ENCODE measurements around the gene STEAP3. TPM values are rescaled to one million over a fixed set of nuclear protein-coding genes. Genes with fewer than 3 reads are reported as not detected.

Gene STEAP3
- total RNA-seq, 1 experiment from 2014 or later, result 32.3 TPM

GRCh38 chr2:119265693-119266066 is 42.0 kb downstream of the STEAP3 start (continued):
- TF ChIP-seq CTCF (IDR thresholded peaks at IDR 0.05 in 2 of 3, conservative IDR thresholded peaks at IDR 0.05 in 1 of 3; ENCODE audit: borderline replicate concordance in 1 of 3, insufficient read depth in 1 of 3, low read depth in 2 of 3, low read length in 2 of 3) (no peak), TCF7L2 (IDR thresholded peaks at IDR 0.05; ENCODE audit: borderline replicate concordance, extremely low read depth, insufficient read depth, insufficient read length) (no peak), SIN3A (IDR thresholded peaks at IDR 0.05; ENCODE audit: low read depth) (no peak)

DNA sequence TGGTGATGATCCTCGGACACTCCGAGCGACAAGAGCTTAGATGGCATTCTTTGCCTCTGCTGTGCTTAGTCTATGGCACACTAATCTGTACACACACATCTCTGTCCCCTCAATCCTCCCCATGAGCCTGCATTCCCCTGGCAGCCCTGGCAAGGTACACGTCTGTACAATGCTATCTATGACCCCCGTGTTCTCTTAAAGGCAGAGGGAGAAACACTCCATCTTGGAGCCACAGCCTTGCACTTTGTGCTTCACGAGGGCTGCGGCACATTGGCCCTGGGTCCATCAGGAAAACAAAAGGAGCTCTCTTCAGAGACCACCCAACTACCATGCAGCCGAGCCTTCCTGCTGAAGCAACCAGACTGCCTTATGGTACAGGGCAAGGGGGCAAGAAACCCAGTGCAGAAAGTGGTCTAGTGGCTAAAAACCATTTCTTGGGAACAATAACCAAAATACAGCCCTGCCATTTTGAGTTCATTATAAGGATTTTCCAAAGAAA is 42.5 kb downstream of the STEAP3 start:
- Histone ChIP-seq H3K9ac (ENCODE audit: low read length) (no peak overlapping the region), H3K4me3 (replicated peaks in 1 of 2; ENCODE audit: low read depth in 1 of 2, low read length in 2 of 2) (no peak overlapping the region), H3K79me2 (ENCODE audit: insufficient read depth, low read length) (no peaks in the 10 kb centered on the region), H3K9me2 (ENCODE audit: insufficient read depth) (no peaks in the 10 kb centered on the region), H3K9me3 (ENCODE audit: control insufficient read depth in 1 of 2, insufficient read depth in 1 of 2, low read depth in 1 of 2, low read length in 2 of 2) (no peaks in the 10 kb centered on the region), H3K27ac (ENCODE audit: low read depth, low read length) (no peak overlapping the region), H2AFZ (ENCODE audit: low read depth, low read length, poor library complexity, severe bottlenecking) (no peak overlapping the region), H3K4me1 (ENCODE audit: control insufficient read depth in 1 of 2, insufficient read depth in 2 of 2, low read length in 2 of 2) (no peaks in the 10 kb centered on the region), H3K4me2 (ENCODE audit: low read length) (no peak overlapping the region), H3K36me3 (ENCODE audit: control insufficient read depth in 1 of 2, insufficient read depth in 2 of 2, low read length in 2 of 2) (peaks cover 2 to 5% of the 10 kb centered on the region in 2 experiments; a peak in 1 of 4 replicates), H3K27me3 (ENCODE audit: insufficient read depth, low read length) (no peaks in the 10 kb centered on the region), H4K20me1 (ENCODE audit: insufficient read depth) (no peaks in the 10 kb centered on the region)
- RAD21 ChIA-PET (ENCODE audit: low non-redundant PET in 1 of 2, low total read pairs in 2 of 2, uncharacterized antibody in 2 of 2, unreplicated experiment in 2 of 2), result no interaction called here
- intact Hi-C loops (cut with micrococcal nuclease), result no loop called here
- no peak for DNase-seq (ENCODE audit: low read depth, low spot score)
- CTCF ChIA-PET, result interaction anchor here (1.0 to 1.8 kb wide), 2 partner anchors 17 to 384 kb away, joined by 3 to 6 read pairs; no protein-coding TSS in a partner anchor
- no TSS peak for BruUV-seq (replicated peaks)
- POLR2A ChIA-PET, result no interaction called here
- no peak for ATAC-seq
- TF ChIP-seq FOSL1 (IDR thresholded peaks at IDR 0.05; ENCODE audit: low read depth), result no peak
- no peak for TF ChIP-seq POLR2A (IDR thresholded peaks at IDR 0.05; ENCODE audit: borderline replicate concordance, extremely low read depth, insufficient read depth, insufficient read length)
- TF ChIP-seq, protein P1, sequence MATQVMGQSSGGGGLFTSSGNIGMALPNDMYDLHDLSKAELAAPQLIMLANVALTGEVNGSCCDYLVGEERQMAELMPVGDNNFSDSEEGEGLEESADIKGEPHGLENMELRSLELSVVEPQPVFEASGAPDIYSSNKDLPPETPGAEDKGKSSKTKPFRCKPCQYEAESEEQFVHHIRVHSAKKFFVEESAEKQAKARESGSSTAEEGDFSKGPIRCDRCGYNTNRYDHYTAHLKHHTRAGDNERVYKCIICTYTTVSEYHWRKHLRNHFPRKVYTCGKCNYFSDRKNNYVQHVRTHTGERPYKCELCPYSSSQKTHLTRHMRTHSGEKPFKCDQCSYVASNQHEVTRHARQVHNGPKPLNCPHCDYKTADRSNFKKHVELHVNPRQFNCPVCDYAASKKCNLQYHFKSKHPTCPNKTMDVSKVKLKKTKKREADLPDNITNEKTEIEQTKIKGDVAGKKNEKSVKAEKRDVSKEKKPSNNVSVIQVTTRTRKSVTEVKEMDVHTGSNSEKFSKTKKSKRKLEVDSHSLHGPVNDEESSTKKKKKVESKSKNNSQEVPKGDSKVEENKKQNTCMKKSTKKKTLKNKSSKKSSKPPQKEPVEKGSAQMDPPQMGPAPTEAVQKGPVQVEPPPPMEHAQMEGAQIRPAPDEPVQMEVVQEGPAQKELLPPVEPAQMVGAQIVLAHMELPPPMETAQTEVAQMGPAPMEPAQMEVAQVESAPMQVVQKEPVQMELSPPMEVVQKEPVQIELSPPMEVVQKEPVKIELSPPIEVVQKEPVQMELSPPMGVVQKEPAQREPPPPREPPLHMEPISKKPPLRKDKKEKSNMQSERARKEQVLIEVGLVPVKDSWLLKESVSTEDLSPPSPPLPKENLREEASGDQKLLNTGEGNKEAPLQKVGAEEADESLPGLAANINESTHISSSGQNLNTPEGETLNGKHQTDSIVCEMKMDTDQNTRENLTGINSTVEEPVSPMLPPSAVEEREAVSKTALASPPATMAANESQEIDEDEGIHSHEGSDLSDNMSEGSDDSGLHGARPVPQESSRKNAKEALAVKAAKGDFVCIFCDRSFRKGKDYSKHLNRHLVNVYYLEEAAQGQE (IDR thresholded peaks at IDR 0.05; ENCODE audit: low read depth), result no peak
- no peak for TF ChIP-seq JUND (IDR thresholded peaks at IDR 0.05)
- TF ChIP-seq RAD21 (IDR thresholded peaks at IDR 0.05; ENCODE audit: low read depth), result no peak
- TF ChIP-seq SRF (IDR thresholded peaks at IDR 0.05; ENCODE audit: low read depth), result no peak
- no peak for TF ChIP-seq ATF3 (IDR thresholded peaks at IDR 0.05)
- TF ChIP-seq SIN3A (IDR thresholded peaks at IDR 0.05; ENCODE audit: low read depth), result no peak
- TF ChIP-seq ZBTB33 (IDR thresholded peaks at IDR 0.05; ENCODE audit: extremely low read depth, insufficient replicate concordance, low read length), result no peak
- TF ChIP-seq, protein P2, sequence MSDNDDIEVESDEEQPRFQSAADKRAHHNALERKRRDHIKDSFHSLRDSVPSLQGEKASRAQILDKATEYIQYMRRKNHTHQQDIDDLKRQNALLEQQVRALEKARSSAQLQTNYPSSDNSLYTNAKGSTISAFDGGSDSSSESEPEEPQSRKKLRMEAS (IDR thresholded peaks at IDR 0.05), result no peak
- TF ChIP-seq ZFX (IDR thresholded peaks at IDR 0.05), result no peak
- no peak for TF ChIP-seq CTCF (IDR thresholded peaks at IDR 0.05 in 2 of 3, conservative IDR thresholded peaks at IDR 0.05 in 1 of 3; ENCODE audit: borderline replicate concordance in 1 of 3, insufficient read depth in 1 of 3, low read depth in 2 of 3, low read length in 2 of 3)
- TF ChIP-seq YY1 (IDR thresholded peaks at IDR 0.05; ENCODE audit: extremely low read depth, insufficient replicate concordance, low read depth, low read length), result no peak

Data from HCT116 (cell line).